CD14-positive monocyte (primary cell): ENCODE data around the gene HOXD13. TPM values are rescaled to one million over a fixed set of nuclear protein-coding genes. Genes with fewer than 3 reads are reported as not detected.

Experiments
- DNase-seq, 3 donors: peaks; one replicate each; pipeline ENCODE4 v3.0.0-alpha.2; 2011 to 2022
- H2AFZ ChIP-seq: 2 replicates; pipeline ENCODE4 v1.6.0; 2012; ENCODE audit warnings: mild to moderate bottlenecking, low read depth, low read length, inconsistent platforms; ENCODE audit not compliant: insufficient read depth, poor library complexity, severe bottlenecking
- H3K27ac ChIP-seq, 2 donors: 1 replicate in 1 of 2; 2 replicates in 1 of 2; pipeline ENCODE4 v1.5.1; 2012 to 2013; ENCODE audit warnings: low read length in 2 of 2, control low read depth in 1 of 2, inconsistent platforms in 1 of 2, low read depth in 1 of 2, mild to moderate bottlenecking in 1 of 2
- H3K27me3 ChIP-seq, 2 donors: one replicate each; pipeline versions ENCODE4 v1.6.0 to v1.6.1; 2011 to 2013; ENCODE audit warnings: low read length in 2 of 2; ENCODE audit not compliant: control insufficient read depth in 2 of 2, insufficient read depth in 2 of 2
- H3K36me3 ChIP-seq, 2 donors: replicated peaks in 1 of 2; 1 replicate in 1 of 2; 2 replicates in 1 of 2; pipeline versions ENCODE4 v1.5.1 to v1.6.1; 2012 to 2013; ENCODE audit warnings: low read length in 2 of 2, control low read depth in 1 of 2, inconsistent platforms in 1 of 2, mild to moderate bottlenecking in 1 of 2; ENCODE audit not compliant: insufficient read depth in 2 of 2, control insufficient read depth in 1 of 2
- H3K4me1 ChIP-seq, 2 donors: 1 replicate in 1 of 2; 2 replicates in 1 of 2; pipeline versions ENCODE4 v1.5.1 to v1.6.1; 2012 to 2013; ENCODE audit warnings: low read length in 2 of 2, control low read depth in 1 of 2, inconsistent platforms in 1 of 2, mild to moderate bottlenecking in 1 of 2, moderate library complexity in 1 of 2; ENCODE audit not compliant: insufficient read depth in 2 of 2, control insufficient read depth in 1 of 2
- H3K4me2 ChIP-seq: replicated peaks from 2 replicates; pipeline ENCODE3; 2012; ENCODE audit warnings: low read length, moderate library complexity, mild to moderate bottlenecking; ENCODE audit not compliant: poor library complexity, severe bottlenecking; ENCODE audit errors: extremely low read depth
- H3K4me3 ChIP-seq, 3 experiments: fragments of 200-600 bp in 1 of 3; sonication (generic) in 1 of 3; replicated peaks in 1 of 3; 1 replicate in 2 of 3; 2 replicates in 1 of 3; pipeline ENCODE4 v1.5.1; 2011 to 2013; ENCODE audit warnings: low read length in 3 of 3, mild to moderate bottlenecking in 3 of 3, control low read depth in 2 of 3, low read depth in 2 of 3, inconsistent platforms in 1 of 3, moderate library complexity in 1 of 3
- H3K79me2 ChIP-seq: 2 replicates; pipeline ENCODE4 v1.6.0; 2012; ENCODE audit warnings: mild to moderate bottlenecking, control low read depth, inconsistent platforms, low read length, moderate library complexity; ENCODE audit not compliant: insufficient read depth
- H3K9ac ChIP-seq: 2 replicates; pipeline ENCODE4 v1.6.0; 2017; ENCODE audit warnings: low read length, mild to moderate bottlenecking; ENCODE audit not compliant: insufficient read depth, poor library complexity, severe bottlenecking
- H3K9me3 ChIP-seq, 2 donors: replicated peaks in 1 of 2; 1 replicate in 1 of 2; 2 replicates in 1 of 2; pipeline versions ENCODE4 v1.5.1 to v1.6.1; 2012 to 2013; ENCODE audit warnings: low read length in 2 of 2, control low read depth in 1 of 2; ENCODE audit not compliant: control insufficient read depth in 1 of 2, insufficient read depth in 1 of 2
- H4K20me1 ChIP-seq: 2 replicates; pipeline ENCODE4 v1.6.0; 2012; ENCODE audit warnings: mild to moderate bottlenecking, low read length, control low read depth, moderate library complexity; ENCODE audit not compliant: insufficient read depth
- H3K27ac Mint-ChIP-seq, 7 donors: one replicate each; pipeline ENCODE4 v1.8.0; 2020; ENCODE audit warnings: mild to moderate bottlenecking in 7 of 7, mixed read lengths in 7 of 7, moderate library complexity in 6 of 7, inconsistent platforms in 2 of 7
- H3K27me3 Mint-ChIP-seq, 3 donors: one replicate each; pipeline ENCODE4 v1.8.0; 2021 to 2022; ENCODE audit warnings: low read depth in 3 of 3, mild to moderate bottlenecking in 3 of 3, mixed read lengths in 3 of 3, moderate library complexity in 3 of 3, inconsistent platforms in 1 of 3
- H3K36me3 Mint-ChIP-seq, 2 donors: one replicate each; pipeline ENCODE4 v1.8.0; 2020; ENCODE audit warnings: mixed read lengths in 2 of 2, inconsistent platforms in 1 of 2, mild to moderate bottlenecking in 1 of 2
- H3K4me1 Mint-ChIP-seq: one replicate; pipeline ENCODE4 v1.8.0; 2020; ENCODE audit warnings: mild to moderate bottlenecking, mixed read lengths
- H3K4me3 Mint-ChIP-seq, 2 donors: one replicate each; pipeline ENCODE4 v1.8.0; 2020; ENCODE audit warnings: mild to moderate bottlenecking in 2 of 2, mixed read lengths in 2 of 2, moderate library complexity in 1 of 2
- H3K9me3 Mint-ChIP-seq, 7 donors: one replicate each; pipeline ENCODE4 v1.8.0; 2020 to 2022; ENCODE audit warnings: mixed read lengths in 7 of 7, mild to moderate bottlenecking in 6 of 7, moderate library complexity in 6 of 7, inconsistent platforms in 2 of 7
- CTCF ChIP-seq: fragments of 200-600 bp; IDR thresholded peaks from one replicate; pipeline ENCODE4 v1.8.0; 2022; ENCODE audit warnings: antibody characterized with exemption, mild to moderate bottlenecking
- WGBS: methylation state at CpG from one replicate; pipeline ENCODE4 v1.1.5; 2013; ENCODE audit warnings: missing lambda C conversion rate; ENCODE audit not compliant: insufficient coverage; 5-methylcytosine and 5-hydroxymethylcytosine counted together
- intact Hi-C, 2 donors: fragments of 100-400 bp; cut with micrococcal nuclease; formaldehyde crosslinking; loops; one replicate each; pipeline versions ENCODE4 v1.15.0 to v1.15.1; 2023
- polyA plus RNA-seq, 3 donors: library from polyadenylated mRNA; depleted of rRNA in 1 of 3; unstranded in 2 of 3; stranded (reverse) in 1 of 3; fragments of 300-500 nt in 2 of 3; fragments of >200 nt in 1 of 3; fragmentation: Illumina TruSeq in 2 of 3; gene quantifications; 1 replicate in 2 of 3; 2 replicates in 1 of 3; pipeline ENCODE4 v1.2.3, GENCODE V29; 2012 to 2021

The HOXD13 gene
- polyA plus RNA-seq, 3 donors: not detected

GRCh38 chr2:176102309-176102866, 9.9 kb downstream of the HOXD13 start:
- Histone ChIP-seq H3K9me3 (peaks cover 0 to 78% of the 10 kb centered on the region in 2 donors), H3K36me3 (no peaks in the 10 kb centered on the region), H3K27me3 (peaks cover 85 to 98% of the 10 kb centered on the region in 2 donors), H3K9ac (no peak overlapping the region), H3K4me2 (no peak overlapping the region), H2AFZ (no peak overlapping the region), H3K4me3 (no peak overlapping the region), H3K27ac (no peak overlapping the region), H3K4me1 (peaks cover 7 to 17% of the 10 kb centered on the region in 2 donors), H3K79me2 (no peaks in the 10 kb centered on the region), H4K20me1 (no peaks in the 10 kb centered on the region)
- no peak for TF ChIP-seq CTCF
- Mint-ChIP-seq H3K36me3 (peaks cover 0 to 6% of the 10 kb centered on the region in 2 donors), H3K4me1 (peaks cover 29% of the 10 kb centered on the region), H3K27ac (no peak overlapping the region), H3K9me3 (peaks cover 0 to 44% (median 31%) of the 10 kb centered on the region in 7 donors), H3K27me3 (peaks cover 95 to 100% (median 97%) of the 10 kb centered on the region in 3 donors), H3K4me3 (peak overlapping the region in 1 of 2 donors; percentile 61)
- intact Hi-C loops: no loop called here
- DNase-seq: no peak
- 11% methylated on average over 5 of the region's 7 CpGs for WGBS

GRCh38 chr2:176103194-176103593, 10.7 kb downstream of the HOXD13 start:
- DNase-seq: no peak
- no CpG with 5 or more reads among the region's 7 CpGs for WGBS
- H3K27ac Mint-ChIP-seq: no peak overlapping the region

More at GRCh38 chr2:176103194-176103593, 10.7 kb downstream of the HOXD13 start:
- Histone ChIP-seq H4K20me1 (no peaks in the 10 kb centered on the region), H3K27me3 (peaks cover 77 to 93% of the 10 kb centered on the region in 2 donors), H3K4me3 (no peak overlapping the region), H3K4me1 (peaks cover 6 to 12% of the 10 kb centered on the region in 2 donors), H3K4me2 (no peak overlapping the region), H3K9ac (no peak overlapping the region), H3K79me2 (no peaks in the 10 kb centered on the region), H3K9me3 (peaks cover 0 to 77% of the 10 kb centered on the region in 2 donors), H3K27ac (no peak overlapping the region), H3K36me3 (no peaks in the 10 kb centered on the region), H2AFZ (no peak overlapping the region)
- Mint-ChIP-seq H3K27me3 (peaks cover 89 to 98% (median 90%) of the 10 kb centered on the region in 3 donors), H3K4me1 (peaks cover 21% of the 10 kb centered on the region), H3K4me3 (peak overlapping the region in 1 of 2 donors; percentile 83), H3K9me3 (peaks cover 0 to 36% (median 28%) of the 10 kb centered on the region in 7 donors), H3K36me3 (peaks cover 0 to 6% of the 10 kb centered on the region in 2 donors)
- no peak for TF ChIP-seq CTCF
- intact Hi-C loops: no loop called here
